GM12801 (cell line): ENCODE data around the gene GAPDHS.

ENCODE experiments used
- CTCF ChIP-seq: IDR thresholded peaks from one replicate; pipeline ENCODE4 v1.5.1; 2011; ENCODE audit warnings: control low read depth; ENCODE audit not compliant: insufficient read length; ENCODE audit errors: extremely low read depth

GAPDHS gene

GRCh38 chr19:35555301-35556005 lies 22.2 kb downstream of the GAPDHS start:
- no peak for TF ChIP-seq CTCF

GRCh38 chr19:35556025-35556590 lies 22.9 kb downstream of the GAPDHS start:
- no peak for TF ChIP-seq CTCF

GRCh38 chr19:35556846-35557538 lies 23.7 kb downstream of the GAPDHS start:
- no peak for TF ChIP-seq CTCF

- TF ChIP-seq CTCF, result no peak
Measured at GRCh38 chr19:35557539-35558399, 24.5 kb downstream of the GAPDHS start.

GRCh38 chr19:35558400-35559280 lies 25.4 kb downstream of the GAPDHS start:
- no peak for TF ChIP-seq CTCF

GRCh38 chr19:35559281-35559659 lies 26.0 kb downstream of the GAPDHS start:
- TF ChIP-seq CTCF, result no peak
